ENCODE data around the gene INHA.

- TF ChIP-seq, protein P1, sequence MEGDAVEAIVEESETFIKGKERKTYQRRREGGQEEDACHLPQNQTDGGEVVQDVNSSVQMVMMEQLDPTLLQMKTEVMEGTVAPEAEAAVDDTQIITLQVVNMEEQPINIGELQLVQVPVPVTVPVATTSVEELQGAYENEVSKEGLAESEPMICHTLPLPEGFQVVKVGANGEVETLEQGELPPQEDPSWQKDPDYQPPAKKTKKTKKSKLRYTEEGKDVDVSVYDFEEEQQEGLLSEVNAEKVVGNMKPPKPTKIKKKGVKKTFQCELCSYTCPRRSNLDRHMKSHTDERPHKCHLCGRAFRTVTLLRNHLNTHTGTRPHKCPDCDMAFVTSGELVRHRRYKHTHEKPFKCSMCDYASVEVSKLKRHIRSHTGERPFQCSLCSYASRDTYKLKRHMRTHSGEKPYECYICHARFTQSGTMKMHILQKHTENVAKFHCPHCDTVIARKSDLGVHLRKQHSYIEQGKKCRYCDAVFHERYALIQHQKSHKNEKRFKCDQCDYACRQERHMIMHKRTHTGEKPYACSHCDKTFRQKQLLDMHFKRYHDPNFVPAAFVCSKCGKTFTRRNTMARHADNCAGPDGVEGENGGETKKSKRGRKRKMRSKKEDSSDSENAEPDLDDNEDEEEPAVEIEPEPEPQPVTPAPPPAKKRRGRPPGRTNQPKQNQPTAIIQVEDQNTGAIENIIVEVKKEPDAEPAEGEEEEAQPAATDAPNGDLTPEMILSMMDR (IDR thresholded peaks at IDR 0.05; ENCODE audit: insufficient read depth, low read length, poor library complexity, severe bottlenecking) = no peak
- no peak for TF ChIP-seq EZH2phosphoT487 (conservative IDR thresholded peaks at IDR 0.05; ENCODE audit: low read length)
Measured at GRCh38 chr2:219562049-219563020, 9.8 kb upstream of the INHA start.
